Measurements from ENCODE around the gene OR6X1.

- no peak for TF ChIP-seq YY1 (IDR thresholded peaks at IDR 0.05; ENCODE audit: insufficient read depth, insufficient read length)
- no peak for TF ChIP-seq SUZ12 (IDR thresholded peaks at IDR 0.05; ENCODE audit: extremely low read depth, insufficient read depth, insufficient read length)
These were observed 8.1 kb upstream of the OR6X1 start for GRCh38 chr11:123762422-123762821.
